ENCODE measurements around the gene G2E3. TPM values are rescaled to one million over a fixed set of nuclear protein-coding genes. Genes with fewer than 3 reads are reported as not detected.
"Not testable (repeated sequence)": the region's sequence is repeated elsewhere in the genome, so short reads cannot be mapped to it uniquely, and the experiment has no call there.

The G2E3 gene
- polyA plus RNA-seq, 1 donor from 2014 or later, result 20.4 TPM

GRCh38 chr14:30638926-30639325 lies 80.0 kb downstream of the G2E3 start:
- H3K4me1 Mint-ChIP-seq, result peaks cover 4 to 6% (median 5%) of the 10 kb centered on the region in 3 donors
- peaks cover 6% of the 10 kb centered on the region for H3K36me3 Mint-ChIP-seq
- no peak overlapping the region for H3K4me3 Mint-ChIP-seq
- H3K27me3 Mint-ChIP-seq, result no peaks in the 10 kb centered on the region
- H3K27ac Mint-ChIP-seq, result peak overlapping the region in 1 of 3 donors; percentile 63
- peaks cover 0 to under 1% (median under 1%) of the 10 kb centered on the region in 3 donors for H3K9me3 Mint-ChIP-seq

- H3K4me3 Mint-ChIP-seq, result no peak overlapping the region
- peaks cover 0 to 7% (median 6%) of the 10 kb centered on the region in 3 donors for H3K4me1 Mint-ChIP-seq
- H3K36me3 Mint-ChIP-seq, result peaks cover 12% of the 10 kb centered on the region
- no peaks in the 10 kb centered on the region for H3K27me3 Mint-ChIP-seq
- H3K9me3 Mint-ChIP-seq, result peaks cover 2 to 17% (median 12%) of the 10 kb centered on the region in 3 donors
- peak overlapping the region in 1 of 3 donors; percentile 73 for H3K27ac Mint-ChIP-seq
Measured at GRCh38 chr14:30641207-30641606, 82.2 kb downstream of the G2E3 start.

GRCh38 chr14:30644462-30644861 lies 85.5 kb downstream of the G2E3 start:
- not testable (repeated sequence) for H3K27me3 Mint-ChIP-seq, H3K4me3 Mint-ChIP-seq, H3K4me1 Mint-ChIP-seq
- peaks cover 12% of the 10 kb centered on the region for H3K36me3 Mint-ChIP-seq
- peak overlapping the region in 1 of 3 donors; percentile 14 for H3K27ac Mint-ChIP-seq
- peaks cover 2 to 17% (median 12%) of the 10 kb centered on the region in 3 donors for H3K9me3 Mint-ChIP-seq

- Mint-ChIP-seq H3K27ac (no peak overlapping the region), H3K36me3 (peaks cover 12% of the 10 kb centered on the region), H3K9me3 (peaks cover 2 to 17% (median 12%) of the 10 kb centered on the region in 3 donors), H3K27me3 (no peaks in the 10 kb centered on the region), H3K4me1 (peaks cover 0 to 4% (median 1%) of the 10 kb centered on the region in 3 donors), H3K4me3 (peak overlapping the region in 1 of 4 donors; percentile 3)
Measured at GRCh38 chr14:30645600-30645999, 86.6 kb downstream of the G2E3 start.

- Mint-ChIP-seq H3K27ac (no peak overlapping the region), H3K9me3 (peaks cover 2 to 17% (median 12%) of the 10 kb centered on the region in 3 donors)
Measured at GRCh38 chr14:30648471-30648870, 89.5 kb downstream of the G2E3 start.

GRCh38 chr14:30651937-30652336 lies 93.0 kb downstream of the G2E3 start:
- Mint-ChIP-seq H3K27me3 (no peaks in the 10 kb centered on the region), H3K27ac (no peak overlapping the region), H3K36me3 (peaks cover 4% of the 10 kb centered on the region), H3K4me3 (no peak overlapping the region), H3K9me3 (no peaks in the 10 kb centered on the region), H3K4me1 (no peaks in the 10 kb centered on the region)

More at GRCh38 chr14:30648471-30648870, 89.5 kb downstream of the G2E3 start:
- Mint-ChIP-seq H3K4me3 (no peak overlapping the region), H3K4me1 (peaks cover 0 to 2% (median 1%) of the 10 kb centered on the region in 3 donors), H3K36me3 (peaks cover 10% of the 10 kb centered on the region), H3K27me3 (no peaks in the 10 kb centered on the region)

- no peaks in the 10 kb centered on the region for H3K36me3 Mint-ChIP-seq
- no peak overlapping the region for H3K27ac Mint-ChIP-seq
- no peaks in the 10 kb centered on the region for H3K9me3 Mint-ChIP-seq
- no peaks in the 10 kb centered on the region for H3K4me1 Mint-ChIP-seq
- no peaks in the 10 kb centered on the region for H3K27me3 Mint-ChIP-seq
- H3K4me3 Mint-ChIP-seq, result no peak overlapping the region
Measured at GRCh38 chr14:30655124-30655523, 96.2 kb downstream of the G2E3 start.

- Mint-ChIP-seq H3K4me1 (no peaks in the 10 kb centered on the region), H3K9me3 (no peaks in the 10 kb centered on the region), H3K27me3 (no peaks in the 10 kb centered on the region)
Measured at GRCh38 chr14:30655658-30656057, 96.7 kb downstream of the G2E3 start.

GRCh38 chr14:30656190-30656632 lies 97.3 kb downstream of the G2E3 start:
- Mint-ChIP-seq H3K27me3 (no peaks in the 10 kb centered on the region), H3K9me3 (no peaks in the 10 kb centered on the region), H3K4me1 (no peaks in the 10 kb centered on the region), H3K27ac (no peak overlapping the region), H3K4me3 (no peak overlapping the region), H3K36me3 (peaks cover 2% of the 10 kb centered on the region)

More at GRCh38 chr14:30655658-30656057, 96.7 kb downstream of the G2E3 start:
- no peak overlapping the region for H3K27ac Mint-ChIP-seq
- H3K4me3 Mint-ChIP-seq, result no peak overlapping the region
- H3K36me3 Mint-ChIP-seq, result peaks cover under 1% of the 10 kb centered on the region

- Mint-ChIP-seq H3K9me3 (no peaks in the 10 kb centered on the region), H3K36me3 (peaks cover 2% of the 10 kb centered on the region), H3K27ac (no peak overlapping the region), H3K27me3 (no peaks in the 10 kb centered on the region), H3K4me3 (no peak overlapping the region), H3K4me1 (no peaks in the 10 kb centered on the region)
Measured at GRCh38 chr14:30657050-30657449, 98.1 kb downstream of the G2E3 start.

GRCh38 chr14:30657606-30658163 lies 98.7 kb downstream of the G2E3 start:
- Mint-ChIP-seq H3K9me3 (no peaks in the 10 kb centered on the region), H3K27ac (no peak overlapping the region), H3K36me3 (peaks cover 2% of the 10 kb centered on the region), H3K27me3 (no peaks in the 10 kb centered on the region), H3K4me3 (no peak overlapping the region), H3K4me1 (peaks cover 0 to 2% (median 1%) of the 10 kb centered on the region in 3 donors)

GRCh38 chr14:30658645-30659044 lies 99.7 kb downstream of the G2E3 start:
- Mint-ChIP-seq H3K9me3 (no peaks in the 10 kb centered on the region), H3K36me3 (peaks cover 6% of the 10 kb centered on the region), H3K27ac (no peak overlapping the region), H3K27me3 (no peaks in the 10 kb centered on the region), H3K4me3 (no peak overlapping the region), H3K4me1 (peaks cover 0 to 2% (median 1%) of the 10 kb centered on the region in 3 donors)

GRCh38 chr14:30669594-30669993 lies 110.6 kb downstream of the G2E3 start:
- Mint-ChIP-seq H3K27ac (peak overlapping the region in 1 of 3 donors; percentile 60), H3K36me3 (peaks cover 10% of the 10 kb centered on the region), H3K4me3 (no peak overlapping the region), H3K4me1 (peaks cover 0 to 2% (median 2%) of the 10 kb centered on the region in 3 donors), H3K9me3 (no peaks in the 10 kb centered on the region), H3K27me3 (no peaks in the 10 kb centered on the region)
